Stimulated activated CD4-positive, alpha-beta T cell treated with anti-CD3 and anti-CD28 coated beads, Interleukin-1b, Interleukin-23, amount 100 ng/mL, for 4 hours (primary cell): ENCODE measurements around the gene CD3E.

Source experiments
- DNase-seq, 2 donors: peaks; one replicate each; pipeline ENCODE4 v3.0.0-alpha.2; 2020; ENCODE audit warnings: low read depth in 2 of 2

Gene CD3E

GRCh38 chr11:118304568-118305248 lies at the start of gene CD3E:
TSS of gene CD3E (plus strand) at chr11:118304730. CDS start at chr11:118304953, 223 bp downstream.
- DNase-seq: peak; percentile 37 to 41

GRCh38 chr11:118258410-118258809 lies 46.1 kb upstream of the CD3E start:
- DNase-seq: no peak

- DNase-seq: no peak
Observed at GRCh38 chr11:118259138-118259537, 45.4 kb upstream of the CD3E start.

GRCh38 chr11:118260353-118260752 lies 44.2 kb upstream of the CD3E start:
- no peak for DNase-seq

GRCh38 chr11:118263112-118263511 lies 41.4 kb upstream of the CD3E start:
- DNase-seq: no peak

GRCh38 chr11:118263695-118264568 lies 40.6 kb upstream of the CD3E start, which contains the start of gene MPZL2:
TSS of gene MPZL2 (minus strand) at chr11:118264297. CDS start at chr11:118264153, 144 bp downstream.
- peak in 1 of 2 donors; percentile 19 for DNase-seq

GRCh38 chr11:118264569-118265465 lies 39.7 kb upstream of the CD3E start:
- DNase-seq: no peak

- DNase-seq: no peak
Observed at GRCh38 chr11:118265954-118266353, 38.6 kb upstream of the CD3E start.

GRCh38 chr11:118267486-118267885 lies 37.0 kb upstream of the CD3E start:
- no peak for DNase-seq

GRCh38 chr11:118272001-118272400 lies 32.5 kb upstream of the CD3E start:
- no peak for DNase-seq

- no peak for DNase-seq
Observed at GRCh38 chr11:118274186-118274585, 30.3 kb upstream of the CD3E start.

- DNase-seq: no peak
Observed at GRCh38 chr11:118275176-118275575, 29.4 kb upstream of the CD3E start.

GRCh38 chr11:118276422-118276821 lies 28.1 kb upstream of the CD3E start:
- no peak for DNase-seq

GRCh38 chr11:118277312-118277711 lies 27.2 kb upstream of the CD3E start:
- no peak for DNase-seq

- no peak for DNase-seq
Observed at GRCh38 chr11:118281284-118281683, 23.2 kb upstream of the CD3E start.

- no peak for DNase-seq
Observed at GRCh38 chr11:118282606-118283005, 21.9 kb upstream of the CD3E start.

GRCh38 chr11:118283037-118283636 lies 21.4 kb upstream of the CD3E start:
- DNase-seq: no peak

- DNase-seq: no peak
Observed at GRCh38 chr11:118283756-118284350, 20.7 kb upstream of the CD3E start.

GRCh38 chr11:118286545-118286944 lies 18.0 kb upstream of the CD3E start:
- DNase-seq: no peak

- DNase-seq: no peak
Observed at GRCh38 chr11:118287006-118287405, 17.5 kb upstream of the CD3E start.

GRCh38 chr11:118289401-118289800 lies 15.1 kb upstream of the CD3E start:
- no peak for DNase-seq
